GM19468 (cell line): Measurements from ENCODE around the gene SUOX.
"Not testable (repeated sequence)": the region's sequence is repeated elsewhere in the genome, so short reads cannot be mapped to it uniquely, and the experiment has no call there.

Source experiments
- ATAC-seq: cut with Tn5 transposase; IDR thresholded peaks from one replicate; pipeline ENCODE4 v1.9.1; 2021; ENCODE audit warnings: mild to moderate bottlenecking, moderate library complexity, moderate number of reproducible peaks; ENCODE audit not compliant: unreplicated experiment; ENCODE audit errors: extremely low read depth

SUOX gene

DNA sequence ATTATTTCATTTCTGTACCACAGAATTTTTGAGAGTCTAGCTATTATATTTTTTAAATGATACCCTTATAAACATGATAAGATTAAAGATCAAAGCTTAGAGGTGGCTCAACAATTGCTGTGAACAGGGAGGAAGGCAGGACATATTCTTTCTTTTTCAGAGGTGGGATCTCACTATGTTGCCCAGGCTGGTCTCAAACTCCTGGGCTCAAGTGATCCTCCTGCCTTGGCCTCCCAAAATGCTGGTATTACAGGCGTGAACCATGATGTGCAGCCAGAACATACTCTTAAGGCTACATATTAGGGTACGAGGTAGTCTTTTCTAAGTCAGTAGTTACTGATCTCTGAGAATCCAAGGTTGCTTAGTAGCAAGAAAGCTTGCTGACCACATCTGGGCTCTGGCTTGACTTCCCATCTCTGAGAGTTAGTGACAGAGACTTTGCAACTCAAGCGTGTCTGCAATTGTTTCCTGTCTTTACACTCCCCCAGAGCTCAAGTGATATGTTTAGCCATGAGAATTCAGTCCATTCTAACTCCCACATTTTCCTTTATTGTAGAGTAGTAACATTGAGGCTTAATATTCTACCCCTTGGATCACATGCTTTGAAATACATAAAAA, 14.6 kb upstream of the SUOX start:
- ATAC-seq: peak; percentile 63

DNA sequence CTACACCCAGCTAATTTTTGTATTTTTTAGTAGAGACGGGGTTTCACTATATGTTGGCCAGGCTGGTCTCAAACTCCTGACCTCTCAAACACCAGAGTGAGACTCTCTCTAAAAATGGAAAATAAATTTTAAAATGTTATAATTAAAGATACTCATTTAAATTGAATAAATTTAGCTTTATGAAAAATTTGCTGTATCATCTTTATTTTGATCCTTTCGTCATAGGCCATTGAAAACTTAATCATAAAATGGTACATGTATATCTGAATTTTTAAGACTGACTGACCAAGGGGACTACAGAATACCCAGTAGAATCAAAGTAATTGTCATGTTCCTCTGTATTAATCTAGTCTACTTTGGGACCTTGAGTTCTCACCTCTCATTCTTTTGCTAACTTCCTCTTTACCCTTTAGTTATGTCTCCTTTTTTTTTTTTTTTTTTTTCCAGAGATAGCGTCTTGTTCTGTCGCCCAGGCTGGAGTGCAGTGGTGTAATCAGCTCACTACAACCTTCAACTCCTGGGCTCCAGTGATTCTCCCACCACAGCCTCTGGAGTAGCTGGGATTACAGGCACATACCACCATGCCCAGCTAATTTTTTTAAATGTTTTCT, 13.7 kb upstream of the SUOX start:
- ATAC-seq: no peak

GRCh38 chr12:55984861-55985260, 12.2 kb upstream of the SUOX start:
- ATAC-seq: no peak

GRCh38 chr12:55985341-55985740, 11.7 kb upstream of the SUOX start:
- no peak for ATAC-seq

GRCh38 chr12:55985976-55986375, 11.1 kb upstream of the SUOX start:
- ATAC-seq: not testable (repeated sequence)

- no peak for ATAC-seq
Observed at GRCh38 chr12:55991110-55991509, 6.0 kb upstream of the SUOX start.

- no peak for ATAC-seq
Observed at GRCh38 chr12:55993230-55993853, 3.7 kb upstream of the SUOX start.

DNA sequence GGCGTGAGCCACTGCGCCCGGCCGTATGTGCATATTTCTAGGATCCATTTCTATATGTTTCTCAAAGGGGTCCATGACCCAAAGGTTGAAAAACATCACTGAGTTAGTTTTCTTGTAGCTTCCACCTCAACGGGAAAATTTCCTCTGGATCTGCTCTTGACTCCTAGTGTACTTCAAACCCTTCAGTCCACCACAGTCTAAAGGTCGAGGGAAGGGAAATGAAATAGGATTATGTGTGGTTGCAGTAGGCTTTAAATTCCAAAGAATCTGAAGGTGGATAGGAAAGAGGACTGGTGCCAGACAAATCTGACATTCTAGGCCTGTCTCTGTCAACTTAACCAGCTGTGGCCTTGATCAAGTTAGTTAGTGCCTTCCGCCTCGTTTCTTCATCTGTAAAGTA, 1.7 kb upstream of the SUOX start:
- no peak for ATAC-seq

DNA sequence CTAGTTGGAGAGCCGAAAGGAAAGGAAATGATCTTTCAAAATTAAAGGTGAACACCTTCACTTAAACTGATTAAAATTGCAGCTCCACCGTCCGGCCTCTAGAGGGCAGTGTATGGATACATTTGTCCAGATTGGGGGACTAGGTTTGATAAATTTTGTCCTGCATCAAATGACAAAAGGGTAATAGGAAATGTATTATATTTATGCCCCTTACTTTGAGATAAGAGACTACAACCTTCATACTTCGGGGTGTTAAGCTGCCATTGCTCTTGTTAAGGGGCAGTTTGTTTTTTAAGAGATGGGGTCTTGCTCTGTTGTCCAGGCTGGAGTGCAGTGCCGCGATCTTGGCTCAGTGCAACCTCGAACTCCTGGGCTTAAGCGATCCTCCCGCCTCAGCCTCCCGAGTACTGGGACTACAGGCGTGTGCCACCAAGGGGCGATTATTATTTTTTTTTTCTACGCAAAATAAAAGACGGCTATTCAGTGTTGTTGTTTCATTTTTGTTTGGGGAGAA, 818 bp upstream of the SUOX start:
- ATAC-seq: no peak

GRCh38 chr12:55997535-55997859, 421 bp downstream of the SUOX start:
- no peak for ATAC-seq

DNA sequence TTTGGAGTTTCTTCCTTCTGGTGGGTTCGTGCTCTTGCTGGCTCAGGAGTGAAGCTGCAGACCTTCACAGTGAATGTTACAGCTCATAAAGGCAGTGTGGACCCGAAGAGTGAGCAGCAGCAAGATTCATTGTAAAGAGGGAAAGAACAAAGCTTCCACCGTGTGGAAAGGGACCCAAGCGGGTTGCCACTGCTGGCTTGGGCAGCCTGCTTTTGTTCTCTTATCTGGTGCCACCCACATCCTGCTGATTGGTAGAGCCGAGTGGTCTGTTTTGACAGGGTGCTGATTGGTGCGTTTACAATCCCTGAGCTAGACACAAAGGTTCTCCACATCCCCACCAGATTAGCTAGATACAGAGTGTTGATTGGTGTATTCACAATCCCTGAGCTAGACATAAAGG, 2.4 kb downstream of the SUOX start:
- not testable (repeated sequence) for ATAC-seq

DNA sequence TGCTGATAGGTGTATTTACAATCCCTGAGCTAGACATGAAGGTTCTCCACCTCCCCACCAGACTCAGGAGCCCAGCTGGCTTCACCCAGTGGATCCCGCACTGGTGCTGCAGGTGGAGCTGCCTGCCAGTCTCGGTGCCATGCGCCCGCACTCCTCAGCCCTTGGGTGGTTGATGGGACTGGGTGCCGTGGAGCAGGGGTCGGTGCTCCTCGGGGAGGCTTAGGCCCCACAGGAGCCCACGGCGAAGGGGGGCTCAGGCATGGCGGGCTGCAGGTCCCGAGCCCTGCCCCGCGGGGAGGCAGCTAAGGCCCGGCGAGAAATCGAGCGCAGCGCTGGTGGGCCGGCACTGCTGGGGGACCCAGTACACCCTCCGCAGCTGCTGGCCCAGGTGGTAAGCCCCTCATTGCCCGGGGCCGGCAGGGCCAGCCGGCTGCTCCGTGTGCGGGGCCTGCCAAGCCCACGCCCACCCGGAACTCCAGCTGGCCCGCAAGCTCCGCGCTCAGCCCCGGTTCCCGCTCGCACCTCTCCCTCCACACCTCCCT, 3.0 kb downstream of the SUOX start:
- not testable (repeated sequence) for ATAC-seq

DNA sequence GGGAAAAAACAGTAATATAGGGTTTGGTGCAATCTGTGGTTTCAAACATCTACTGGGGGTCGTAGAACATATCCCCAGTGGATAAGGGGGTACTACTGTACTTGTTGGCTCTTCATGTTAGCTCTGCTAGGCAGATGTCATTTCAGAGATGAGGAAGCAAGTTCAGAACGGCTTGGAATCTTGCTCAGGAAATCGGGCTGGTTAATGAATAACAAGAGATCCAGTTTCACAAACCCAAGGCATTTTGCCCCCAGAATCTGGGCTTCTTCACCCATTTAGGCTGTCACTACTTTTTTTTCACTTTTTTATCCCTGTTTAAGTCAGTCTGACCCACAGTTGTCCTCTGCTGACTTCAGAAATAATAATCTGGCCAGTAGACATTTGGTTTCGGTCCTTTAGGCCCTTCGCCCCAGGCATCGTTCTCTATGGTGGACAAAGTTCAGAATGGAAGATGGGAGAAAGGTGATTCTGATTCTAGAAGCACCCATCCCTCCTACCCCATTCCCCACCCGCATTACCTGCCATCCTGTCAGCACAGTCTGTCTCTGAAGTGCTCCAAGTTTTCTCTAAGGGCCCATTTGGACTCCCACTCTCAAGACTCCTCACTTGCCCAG, 4.5 kb downstream of the SUOX start:
- ATAC-seq: no peak

GRCh38 chr12:56003376-56003775, 6.3 kb downstream of the SUOX start:
- not testable (repeated sequence) for ATAC-seq

GRCh38 chr12:56004211-56004610, 7.1 kb downstream of the SUOX start:
- ATAC-seq: no peak

DNA sequence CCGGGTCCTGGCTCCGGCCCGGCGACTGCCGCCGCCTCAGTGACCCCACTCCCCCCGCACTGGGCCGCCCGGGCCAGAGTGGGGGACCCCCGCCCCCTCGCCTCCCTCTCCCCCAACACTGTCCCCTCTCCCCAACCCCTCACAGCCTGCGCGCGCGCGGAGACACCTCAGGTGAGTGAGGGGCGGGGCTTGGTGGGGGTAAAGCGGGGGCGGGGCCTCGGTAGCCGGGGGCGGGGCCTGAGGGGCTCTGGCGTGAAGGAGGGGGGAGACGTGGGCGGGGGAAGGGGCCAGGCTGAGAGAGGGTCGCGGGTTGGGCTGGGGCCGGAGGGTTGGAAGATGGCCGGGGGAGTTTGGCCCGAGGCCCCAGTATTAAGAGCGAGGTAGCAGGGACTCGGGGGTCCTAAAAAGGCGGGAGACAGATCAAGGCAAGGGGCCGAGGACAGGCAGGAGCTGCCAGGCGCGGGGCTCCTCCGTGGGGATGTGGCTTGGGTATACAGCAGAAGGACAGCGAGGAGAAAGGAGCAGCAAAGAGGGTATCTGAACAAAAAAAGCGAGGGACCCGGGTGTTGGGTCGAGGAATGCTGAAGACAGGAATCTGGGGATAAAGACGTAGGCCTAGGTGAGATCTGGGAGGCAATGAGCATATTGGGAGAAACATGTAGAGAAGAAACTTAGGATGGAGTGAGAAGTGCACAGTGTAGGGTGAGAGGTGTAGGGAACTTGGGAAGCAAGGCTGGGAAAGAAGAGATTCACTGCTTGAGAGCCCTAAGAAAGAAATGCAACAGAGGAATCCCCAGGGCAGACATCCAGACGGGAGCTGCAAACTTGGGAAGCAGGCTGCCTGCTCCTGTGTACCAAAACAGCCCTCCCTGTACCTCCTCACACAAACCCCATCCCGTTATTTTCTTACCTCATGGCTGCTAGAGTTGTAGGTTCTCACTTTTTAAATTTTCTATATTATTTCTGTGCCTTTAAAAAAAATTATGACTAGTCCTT, 10.8 kb downstream of the SUOX start:
- no peak for ATAC-seq

DNA sequence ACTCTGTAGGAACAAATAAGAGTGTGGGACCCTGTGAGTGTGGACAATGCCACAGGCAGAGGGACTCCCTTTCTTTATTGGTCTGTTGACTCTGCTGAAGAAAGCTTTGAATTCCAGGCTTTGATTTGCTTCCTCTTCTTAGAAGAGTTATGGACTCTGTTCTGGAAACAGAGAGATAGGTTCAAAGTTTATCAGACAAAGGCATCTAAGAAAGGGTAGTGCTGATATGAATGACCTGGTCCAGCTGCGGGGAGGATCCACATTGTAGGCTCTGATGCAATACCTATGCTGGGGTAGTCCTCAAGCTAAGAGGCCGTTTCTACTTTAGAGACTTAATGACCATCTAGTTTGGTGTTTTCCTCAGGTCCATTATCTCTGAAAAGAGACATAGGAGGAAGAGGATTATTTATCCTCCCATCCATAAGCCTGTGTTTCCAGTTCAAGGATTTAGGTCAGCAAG, 13.1 kb downstream of the SUOX start:
- ATAC-seq: no peak

DNA sequence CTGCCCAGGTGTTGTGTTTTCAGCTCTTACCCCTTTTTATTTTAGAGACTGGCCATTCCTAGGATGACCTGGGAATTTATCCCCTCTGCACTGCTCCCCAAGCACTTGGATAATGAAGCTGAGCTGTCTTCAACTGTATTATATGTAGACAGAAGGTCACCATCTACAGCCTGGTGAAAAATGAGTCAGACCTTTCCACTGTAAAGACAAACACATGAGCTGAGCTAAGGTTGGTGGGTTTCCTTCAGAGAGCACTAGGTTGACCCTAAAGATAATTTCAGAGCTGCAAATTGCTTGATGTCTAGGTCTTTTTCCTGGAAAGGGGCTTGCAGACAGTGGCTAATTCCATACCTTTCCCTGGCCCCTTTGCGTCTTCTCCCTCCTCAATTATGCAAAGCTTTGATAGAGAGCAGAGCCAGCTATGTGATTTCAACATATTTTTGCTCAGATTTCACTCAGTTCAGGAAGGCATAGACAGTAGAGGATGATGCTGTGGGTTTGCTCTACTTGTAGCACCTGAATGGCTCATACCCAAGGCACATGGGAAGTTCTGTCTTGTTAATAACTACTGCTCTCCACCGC, 14.5 kb downstream of the SUOX start:
- ATAC-seq: no peak

DNA sequence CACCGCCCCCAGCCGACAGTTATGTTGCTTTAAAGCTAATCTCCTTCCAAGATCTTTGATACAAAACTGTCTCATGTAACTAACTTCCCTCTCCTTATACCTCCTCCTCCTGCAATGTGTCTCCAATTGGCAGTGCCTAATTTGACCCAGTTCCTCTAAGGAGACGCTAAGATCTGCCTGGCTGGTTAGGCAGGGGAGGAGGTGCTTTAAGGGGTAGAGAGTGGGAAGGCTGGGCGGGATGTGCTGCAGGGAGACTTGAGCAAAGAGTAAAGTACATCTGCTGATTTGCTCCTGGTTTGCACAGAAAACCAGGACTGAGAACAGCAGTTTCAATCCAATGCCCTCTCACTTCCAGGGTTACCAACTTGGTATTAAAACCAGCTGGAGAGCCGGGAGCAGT, 16.4 kb downstream of the SUOX start:
- ATAC-seq: no peak
